ENCODE data around the gene SKOR2.

Gene SKOR2

GRCh38 chr18:47287911-47288585 is 36.6 kb upstream of the SKOR2 start:
- Histone ChIP-seq H4K91ac (ENCODE audit: low read depth, low read length) (no peak overlapping the region), H3K27me3 (ENCODE audit: insufficient read depth, low read length) (no peaks in the 10 kb centered on the region), H3K79me2 (ENCODE audit: control insufficient read depth, insufficient read depth, low read length, poor library complexity) (no peaks in the 10 kb centered on the region), H4K12ac (ENCODE audit: low read depth, low read length) (no peak overlapping the region), H3K36me3 (ENCODE audit: control insufficient read depth in 1 of 2, insufficient read depth in 2 of 2, low read length in 2 of 2) (no peaks in the 10 kb centered on the region), H4K8ac (ENCODE audit: low read depth, low read length) (no peak overlapping the region), H2BK12ac (ENCODE audit: low read length) (no peak overlapping the region), H3K79me1 (ENCODE audit: low read length) (no peaks in the 10 kb centered on the region), H3K9me3 (ENCODE audit: insufficient read depth, low read depth, low read length) (peaks cover 2% of the 10 kb centered on the region), H3K4ac (ENCODE audit: low read depth, low read length) (no peak overlapping the region), H2AFZ (ENCODE audit: insufficient read depth, low read length, poor library complexity) (no peak overlapping the region), H3K27ac (ENCODE audit: low read depth, low read length) (no peak overlapping the region), H2BK120ac (ENCODE audit: insufficient read depth, low read length, poor library complexity) (no peak overlapping the region), H2BK5ac (ENCODE audit: low read depth, low read length, poor library complexity) (no peak overlapping the region), H3K4me3 (ENCODE audit: low read depth, low read length) (no peak overlapping the region), H3K9ac (ENCODE audit: low read length) (no peak overlapping the region), H3K4me1 (ENCODE audit: control insufficient read depth in 1 of 2, insufficient read depth in 2 of 2, low read length in 2 of 2) (no peaks in the 10 kb centered on the region), H2AK5ac (ENCODE audit: low read length) (no peak overlapping the region), H3K23ac (ENCODE audit: low read length) (no peak overlapping the region), H3K18ac (ENCODE audit: low read length) (no peak overlapping the region), H3K4me2 (ENCODE audit: low read length) (no peak overlapping the region), H3K14ac (ENCODE audit: low read length) (no peak overlapping the region)
- WGBS (ENCODE audit: extremely low coverage, insufficient coverage, insufficient read length), result no CpG with 5 or more reads among the region's 7 CpGs
- DNase-seq, result no peak

DNA sequence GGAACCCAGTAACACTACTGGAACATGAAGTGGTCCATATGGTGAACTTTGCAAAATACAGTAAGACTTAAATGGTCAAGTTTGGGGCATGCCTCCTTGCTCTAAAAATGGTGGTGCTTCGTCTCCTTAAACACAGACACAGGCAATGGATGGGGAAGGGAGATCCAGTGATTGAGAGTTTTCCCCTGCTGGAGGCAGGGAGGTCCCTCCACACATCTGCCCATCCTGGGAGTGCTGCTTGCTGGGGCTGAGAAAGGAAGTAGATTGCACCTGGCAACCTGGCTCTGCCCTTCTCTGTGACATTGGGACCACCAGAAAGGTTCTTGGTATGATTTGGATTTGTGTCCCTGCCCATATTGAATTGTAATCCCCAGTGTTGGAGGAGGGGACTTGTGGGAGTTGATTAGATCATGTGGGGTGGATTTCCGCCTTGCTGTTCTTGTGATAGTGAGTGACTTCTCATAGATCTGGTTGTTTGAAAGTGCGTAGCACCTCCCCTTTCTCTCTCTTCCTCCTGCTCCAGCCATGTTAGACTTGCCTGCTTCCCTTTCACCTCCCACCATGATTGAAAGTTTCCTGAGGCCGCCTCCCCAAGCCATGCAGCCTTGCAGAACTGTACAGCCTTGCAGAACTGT is 35.4 kb upstream of the SKOR2 start:
- peaks cover 2% of the 10 kb centered on the region for H3K9me3 ChIP-seq (ENCODE audit: insufficient read depth, low read depth, low read length)
- H3K4me2 ChIP-seq (ENCODE audit: low read length), result no peak overlapping the region
- H3K9ac ChIP-seq (ENCODE audit: low read length), result no peak overlapping the region
- no peaks in the 10 kb centered on the region for H3K4me1 ChIP-seq (ENCODE audit: control insufficient read depth in 1 of 2, insufficient read depth in 2 of 2, low read length in 2 of 2)
- H3K18ac ChIP-seq (ENCODE audit: low read length), result no peak overlapping the region
- no peaks in the 10 kb centered on the region for H3K36me3 ChIP-seq (ENCODE audit: control insufficient read depth in 1 of 2, insufficient read depth in 2 of 2, low read length in 2 of 2)
- H4K12ac ChIP-seq (ENCODE audit: low read depth, low read length), result no peak overlapping the region
- H3K79me2 ChIP-seq (ENCODE audit: control insufficient read depth, insufficient read depth, low read length, poor library complexity), result no peaks in the 10 kb centered on the region
- H3K23ac ChIP-seq (ENCODE audit: low read length), result no peak overlapping the region
- no peak for DNase-seq
- no peak overlapping the region for H2AK5ac ChIP-seq (ENCODE audit: low read length)
- no peaks in the 10 kb centered on the region for H3K27me3 ChIP-seq (ENCODE audit: insufficient read depth, low read length)
- H3K4me3 ChIP-seq (ENCODE audit: low read depth, low read length), result no peak overlapping the region
- no peak overlapping the region for H3K27ac ChIP-seq (ENCODE audit: low read depth, low read length)
- H2BK5ac ChIP-seq (ENCODE audit: low read depth, low read length, poor library complexity), result no peak overlapping the region
- no peak overlapping the region for H2BK12ac ChIP-seq (ENCODE audit: low read length)
- no peaks in the 10 kb centered on the region for H3K79me1 ChIP-seq (ENCODE audit: low read length)
- no peak overlapping the region for H3K4ac ChIP-seq (ENCODE audit: low read depth, low read length)
- H2AFZ ChIP-seq (ENCODE audit: insufficient read depth, low read length, poor library complexity), result no peak overlapping the region
- WGBS (ENCODE audit: extremely low coverage, insufficient coverage, insufficient read length), result no CpG with 5 or more reads among the region's 4 CpGs
- H4K8ac ChIP-seq (ENCODE audit: low read depth, low read length), result no peak overlapping the region
- no peak overlapping the region for H4K91ac ChIP-seq (ENCODE audit: low read depth, low read length)
- no peak overlapping the region for H3K14ac ChIP-seq (ENCODE audit: low read length)
- no peak overlapping the region for H2BK120ac ChIP-seq (ENCODE audit: insufficient read depth, low read length, poor library complexity)

DNA sequence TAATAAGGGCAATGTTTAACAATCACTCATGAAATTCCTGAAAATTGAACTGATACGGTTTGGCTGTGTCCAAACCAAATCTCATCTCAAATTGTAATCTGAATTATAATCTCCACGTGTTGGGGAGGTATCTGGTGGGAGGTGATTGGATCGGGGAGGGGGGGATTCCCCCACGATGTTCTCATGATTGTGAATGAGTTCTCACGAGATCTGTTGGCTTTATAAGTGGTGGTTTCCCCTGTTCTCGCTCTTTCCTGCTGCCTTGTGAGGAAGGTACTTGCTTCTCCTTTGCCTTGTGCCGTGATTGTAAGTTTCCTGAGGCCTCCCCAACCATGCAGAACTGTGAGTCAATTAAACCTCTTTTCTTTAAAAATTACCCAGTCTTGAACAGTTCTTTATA is 34.0 kb upstream of the SKOR2 start:
- H3K36me3 ChIP-seq (ENCODE audit: control insufficient read depth in 1 of 2, insufficient read depth in 2 of 2, low read length in 2 of 2), result no peaks in the 10 kb centered on the region
- H3K9me3 ChIP-seq (ENCODE audit: insufficient read depth, low read depth, low read length), result peaks cover 2% of the 10 kb centered on the region
- no peak overlapping the region for H2BK12ac ChIP-seq (ENCODE audit: low read length)
- no peak overlapping the region for H3K4me2 ChIP-seq (ENCODE audit: low read length)
- no peaks in the 10 kb centered on the region for H3K27me3 ChIP-seq (ENCODE audit: insufficient read depth, low read length)
- no peaks in the 10 kb centered on the region for H3K4me1 ChIP-seq (ENCODE audit: control insufficient read depth in 1 of 2, insufficient read depth in 2 of 2, low read length in 2 of 2)
- H3K27ac ChIP-seq (ENCODE audit: low read depth, low read length), result no peak overlapping the region
- no peaks in the 10 kb centered on the region for H3K79me2 ChIP-seq (ENCODE audit: control insufficient read depth, insufficient read depth, low read length, poor library complexity)
- H3K4ac ChIP-seq (ENCODE audit: low read depth, low read length), result no peak overlapping the region
- WGBS (ENCODE audit: extremely low coverage, insufficient coverage, insufficient read length), result no CpG with 5 or more reads among the region's 7 CpGs
- H3K14ac ChIP-seq (ENCODE audit: low read length), result no peak overlapping the region
- no peak overlapping the region for H2AFZ ChIP-seq (ENCODE audit: insufficient read depth, low read length, poor library complexity)
- no peak overlapping the region for H4K12ac ChIP-seq (ENCODE audit: low read depth, low read length)
- H3K9ac ChIP-seq (ENCODE audit: low read length), result no peak overlapping the region
- no peak overlapping the region for H4K91ac ChIP-seq (ENCODE audit: low read depth, low read length)
- no peak overlapping the region for H2BK5ac ChIP-seq (ENCODE audit: low read depth, low read length, poor library complexity)
- no peak for DNase-seq
- H2AK5ac ChIP-seq (ENCODE audit: low read length), result no peak overlapping the region
- no peak overlapping the region for H3K23ac ChIP-seq (ENCODE audit: low read length)
- no peak overlapping the region for H2BK120ac ChIP-seq (ENCODE audit: insufficient read depth, low read length, poor library complexity)
- no peak overlapping the region for H4K8ac ChIP-seq (ENCODE audit: low read depth, low read length)
- H3K4me3 ChIP-seq (ENCODE audit: low read depth, low read length), result no peak overlapping the region
- no peak overlapping the region for H3K18ac ChIP-seq (ENCODE audit: low read length)
- H3K79me1 ChIP-seq (ENCODE audit: low read length), result no peaks in the 10 kb centered on the region

- no peak overlapping the region for H3K4me2 ChIP-seq (ENCODE audit: low read length)
- no peak overlapping the region for H3K9ac ChIP-seq (ENCODE audit: low read length)
- no peak overlapping the region for H3K18ac ChIP-seq (ENCODE audit: low read length)
- no peak overlapping the region for H2AFZ ChIP-seq (ENCODE audit: insufficient read depth, low read length, poor library complexity)
- no peak overlapping the region for H2BK12ac ChIP-seq (ENCODE audit: low read length)
- H3K4ac ChIP-seq (ENCODE audit: low read depth, low read length), result no peak overlapping the region
- no peak overlapping the region for H3K23ac ChIP-seq (ENCODE audit: low read length)
- H3K14ac ChIP-seq (ENCODE audit: low read length), result no peak overlapping the region
- peaks cover 2% of the 10 kb centered on the region for H3K9me3 ChIP-seq (ENCODE audit: insufficient read depth, low read depth, low read length)
- H3K27me3 ChIP-seq (ENCODE audit: insufficient read depth, low read length), result no peaks in the 10 kb centered on the region
- no peak for DNase-seq
- no peaks in the 10 kb centered on the region for H3K36me3 ChIP-seq (ENCODE audit: control insufficient read depth in 1 of 2, insufficient read depth in 2 of 2, low read length in 2 of 2)
- no CpG with 5 or more reads among the region's 6 CpGs for WGBS (ENCODE audit: extremely low coverage, insufficient coverage, insufficient read length)
- no peak overlapping the region for H4K91ac ChIP-seq (ENCODE audit: low read depth, low read length)
- no peak overlapping the region for H2BK120ac ChIP-seq (ENCODE audit: insufficient read depth, low read length, poor library complexity)
- H4K8ac ChIP-seq (ENCODE audit: low read depth, low read length), result no peak overlapping the region
- no peaks in the 10 kb centered on the region for H3K79me2 ChIP-seq (ENCODE audit: control insufficient read depth, insufficient read depth, low read length, poor library complexity)
- H3K4me3 ChIP-seq (ENCODE audit: low read depth, low read length), result no peak overlapping the region
- no peaks in the 10 kb centered on the region for H3K79me1 ChIP-seq (ENCODE audit: low read length)
- no peak overlapping the region for H2AK5ac ChIP-seq (ENCODE audit: low read length)
- no peak overlapping the region for H3K27ac ChIP-seq (ENCODE audit: low read depth, low read length)
- H4K12ac ChIP-seq (ENCODE audit: low read depth, low read length), result no peak overlapping the region
- no peaks in the 10 kb centered on the region for H3K4me1 ChIP-seq (ENCODE audit: control insufficient read depth in 1 of 2, insufficient read depth in 2 of 2, low read length in 2 of 2)
- H2BK5ac ChIP-seq (ENCODE audit: low read depth, low read length, poor library complexity), result no peak overlapping the region
Observed at GRCh38 chr18:47284721-47285395, 33.4 kb upstream of the SKOR2 start.

All from trophoblast cell (in vitro differentiated cells and primary cell).